Endothelial cell of umbilical vein (primary cell): ENCODE measurements around the gene FIGNL2. TPM values are rescaled to one million over a fixed set of nuclear protein-coding genes. Genes with fewer than 3 reads are reported as not detected.

Experiments
- BruUV-seq: library from RNA; stranded (reverse); fragments of 400-500 nt; replicated peaks from 2 replicates; lab custom pipeline; 2021; lab: Mats Ljungman, UMichigan
- CTCF ChIA-PET: fragments of 300-600, 350-600 bp; sonication (Branson Sonifier 250); formaldehyde crosslinking; loops from one replicate; lab custom pipeline; 2021; ENCODE audit warnings: antibody characterized with exemption, inconsistent platforms; lab: Charles Lee
- POLR2A ChIA-PET: fragments of 300-600, 350-600 bp; sonication (Branson Sonifier 250); formaldehyde crosslinking; loops from one replicate; lab custom pipeline; 2021; ENCODE audit warnings: antibody characterized with exemption, inconsistent platforms; lab: Charles Lee
- DNase-seq: peaks from one replicate; pipeline ENCODE4 v3.0.0-alpha.2; 2011; ENCODE audit warnings: low read depth, low spot score
- FAIRE-seq: peaks from 2 replicates; lab custom pipeline; 2011; peaks lifted over from hg19 to GRCh38; lab: Jason Lieb, UNC
- H2AFZ ChIP-seq: 2 replicates; pipeline ENCODE4 v1.6.0; 2012; ENCODE audit warnings: low read depth, low read length, control low read depth, inconsistent platforms
- H3K27ac ChIP-seq: 2 replicates; pipeline ENCODE4 v1.5.1; 2011; ENCODE audit warnings: low read depth, mild to moderate bottlenecking, control low read depth, low read length, moderate library complexity; ENCODE audit not compliant: insufficient read depth
- H3K27me3 ChIP-seq, 2 experiments: 2 replicates each; pipeline versions ENCODE4 v1.6.0 to v1.6.1; 2011; ENCODE audit warnings: low read length in 2 of 2, mixed read lengths in 1 of 2; ENCODE audit not compliant: control insufficient read depth in 2 of 2, insufficient read depth in 2 of 2
- H3K36me3 ChIP-seq, 2 experiments: 2 replicates in 1 of 2; 3 replicates in 1 of 2; pipeline ENCODE4 v1.5.1; 2011; ENCODE audit warnings: low read length in 2 of 2, mild to moderate bottlenecking in 1 of 2, moderate library complexity in 1 of 2; ENCODE audit not compliant: control insufficient read depth in 2 of 2, insufficient read depth in 2 of 2; ENCODE audit errors: extremely low read depth in 1 of 2
- H3K4me1 ChIP-seq: 3 replicates; pipeline ENCODE4 v1.5.1; 2011; ENCODE audit warnings: mild to moderate bottlenecking, low read length; ENCODE audit not compliant: control insufficient read depth, insufficient read depth; ENCODE audit errors: extremely low read depth
- H3K4me2 ChIP-seq: 2 replicates; pipeline ENCODE4 v1.6.1; 2011; ENCODE audit warnings: low read length, control low read depth, mixed read lengths; ENCODE audit not compliant: insufficient read depth
- H3K4me3 ChIP-seq, 3 experiments: fragments of 200-600 bp in 1 of 3; sonication (generic), shearing (Covaris generic) in 1 of 3; replicated peaks in 1 of 3; 2 replicates each; pipeline ENCODE4 v1.5.1; 2011 to 2016; ENCODE audit warnings: control low read depth in 3 of 3, low read length in 3 of 3, mild to moderate bottlenecking in 2 of 3, inconsistent platforms in 1 of 3, low read depth in 1 of 3, moderate library complexity in 1 of 3; ENCODE audit not compliant: insufficient read depth in 1 of 3
- H3K79me2 ChIP-seq: 2 replicates; pipeline ENCODE4 v1.6.0; 2012; ENCODE audit warnings: low read length, inconsistent platforms; ENCODE audit not compliant: control insufficient read depth, insufficient read depth
- H3K9ac ChIP-seq: replicated peaks from 2 replicates; pipeline ENCODE3; 2011; ENCODE audit warnings: low read length, control low read depth; ENCODE audit not compliant: insufficient read depth; ENCODE audit errors: extremely low read depth
- H3K9me1 ChIP-seq: replicated peaks from 3 replicates; pipeline ENCODE4 v1.6.0; 2011; ENCODE audit warnings: mild to moderate bottlenecking, low read length; ENCODE audit not compliant: control insufficient read depth, insufficient read depth; ENCODE audit errors: extremely low read depth
- H3K9me3 ChIP-seq: replicated peaks from 2 replicates; pipeline ENCODE4 v1.5.1; 2012; ENCODE audit warnings: low read length, inconsistent platforms; ENCODE audit not compliant: control insufficient read depth, insufficient read depth
- H4K20me1 ChIP-seq: replicated peaks from 2 replicates; pipeline ENCODE3; 2011; ENCODE audit warnings: mild to moderate bottlenecking, low read length; ENCODE audit not compliant: control insufficient read depth, insufficient read depth; ENCODE audit errors: extremely low read depth
- CTCF ChIP-seq, 2 donors: IDR thresholded peaks; 1 replicate in 1 of 2; 2 replicates in 1 of 2; pipeline ENCODE4 v1.5.1; 2011; ENCODE audit warnings: low read length in 2 of 2, mild to moderate bottlenecking in 2 of 2, moderate library complexity in 2 of 2, control low read depth in 1 of 2, inconsistent platforms in 1 of 2, low read depth in 1 of 2; ENCODE audit not compliant: insufficient read depth in 1 of 2; ENCODE audit errors: extremely low read depth in 1 of 2
- EZH2 ChIP-seq: IDR thresholded peaks from 2 replicates; pipeline ENCODE4 v1.6.1; 2012; ENCODE audit warnings: borderline replicate concordance, low read depth, mild to moderate bottlenecking, moderate library complexity, low read length, inconsistent platforms; ENCODE audit not compliant: severe bottlenecking
- FOS ChIP-seq: IDR thresholded peaks from 2 replicates; pipeline ENCODE4 v1.6.1; 2011; ENCODE audit warnings: mild to moderate bottlenecking, low read length, moderate library complexity, borderline replicate concordance; ENCODE audit not compliant: insufficient read depth
- GATA2 ChIP-seq: IDR thresholded peaks from 2 replicates; pipeline ENCODE4 v1.7.0; 2011; ENCODE audit warnings: low read depth, mild to moderate bottlenecking, moderate library complexity, mixed read lengths, low read length; ENCODE audit not compliant: insufficient read length, insufficient read depth
- JUN ChIP-seq: IDR thresholded peaks from 2 replicates; pipeline ENCODE4 v1.6.1; 2011; ENCODE audit warnings: borderline replicate concordance, low read depth; ENCODE audit not compliant: insufficient read length, insufficient read depth
- MYC ChIP-seq: IDR thresholded peaks from one replicate; pipeline ENCODE4 v1.6.1; 2011; ENCODE audit warnings: mild to moderate bottlenecking, low read depth, low read length
- POLR2A ChIP-seq: IDR thresholded peaks from 2 replicates; pipeline ENCODE4 v1.6.1; 2012; ENCODE audit warnings: low read depth, mild to moderate bottlenecking, control low read depth, low read length
- POLR2AphosphoS5 ChIP-seq: IDR thresholded peaks from 2 replicates; pipeline ENCODE4 v1.6.1; 2012; ENCODE audit warnings: low read depth, mild to moderate bottlenecking, control low read depth, low read length, moderate library complexity; ENCODE audit not compliant: insufficient read depth
- dilution Hi-C: fragments of 300-500 bp; cut with MboI; formaldehyde crosslinking; loops from one replicate; pipeline ENCODE4 v1.15.0; 2019; ENCODE audit warnings: low sequenced_read_pairs; ENCODE audit not compliant: extremely low pct_ligation_motif_present
- intact Hi-C: fragments of 100-400 bp; cut with micrococcal nuclease; formaldehyde crosslinking; loops from one replicate; pipeline ENCODE4 v1.10.0; 2022
- polyA plus RNA-seq, 4 experiments: library from polyadenylated mRNA; depleted of rRNA in 3 of 4; stranded (reverse) in 3 of 4; unstranded in 1 of 4; fragments of >200 nt; gene quantifications; 2 replicates each; pipeline versions ENCODE4 v1.2.1 to v1.2.3, GENCODE V29; 2011 to 2012; ENCODE audit warnings: missing spikeins in 1 of 4
- total RNA-seq: library from RNA; stranded (reverse); gene quantifications from 2 replicates; pipeline ENCODE4 v1.2.3, GENCODE V29; 2021
- TF ChIP-seq, protein P1 (sequence below): IDR thresholded peaks from 2 replicates; pipeline ENCODE4 v1.6.1; 2011; ENCODE audit not compliant: insufficient read depth, insufficient read length

FIGNL2 gene
- total and polyA plus RNA-seq, 2 donors (not counting 3 experiments of a cell fraction or from before 2014, with no cell fraction given) = 1.4 to 2.4 TPM

DNA sequence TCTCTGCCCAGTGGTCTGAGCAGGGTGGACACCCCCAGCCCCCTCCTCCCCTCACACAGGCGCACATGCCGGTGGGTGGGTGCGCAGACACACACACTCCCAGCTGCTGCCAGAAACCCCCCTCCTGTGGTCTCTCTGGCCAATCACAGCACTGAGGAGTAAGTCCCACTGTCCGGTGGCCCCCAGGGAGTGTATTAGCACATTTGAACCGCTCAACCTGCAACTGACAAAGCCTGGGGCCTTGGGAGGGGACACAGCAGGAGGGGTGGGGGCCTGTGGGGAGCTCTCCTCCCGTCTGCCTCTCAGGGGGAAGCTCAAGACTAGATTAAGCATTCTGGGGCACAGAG lies 11.7 kb downstream of the FIGNL2 start:
- ChIA-PET POLR2A (no interaction called here), CTCF (interaction anchor here (2.6 to 4.2 kb wide), 2 partner anchors 13 to 38 kb away, joined by 15 to 23 read pairs; no protein-coding TSS in a partner anchor)
- peaks cover 10% of the 10 kb centered on the region for H3K4me1 ChIP-seq
- no TSS peak for BruUV-seq
- no peak overlapping the region for H2AFZ ChIP-seq
- intact Hi-C loops = no loop called here
- peaks cover 3 to 14% of the 10 kb centered on the region in 2 experiments for H3K27me3 ChIP-seq
- H3K4me2 ChIP-seq = no peak overlapping the region
- no peaks in the 10 kb centered on the region for H4K20me1 ChIP-seq
- no peaks in the 10 kb centered on the region for H3K9me3 ChIP-seq
- dilution Hi-C loops = no loop called here
- H3K36me3 ChIP-seq = no peaks in the 10 kb centered on the region
- DNase-seq (no peak), FAIRE-seq (no peak)
- H3K27ac ChIP-seq = no peak overlapping the region
- H3K9ac ChIP-seq = no peak overlapping the region
- no peak overlapping the region for H3K4me3 ChIP-seq
- TF ChIP-seq EZH2 (no peak), JUN (no peak), CTCF (IDR thresholded peaks at IDR 0.05; ENCODE audit: extremely low read depth in 1 of 2, insufficient read depth in 1 of 2, low read depth in 1 of 2, low read length in 2 of 2) (no peak), POLR2A (no peak), GATA2 (no peak), POLR2AphosphoS5 (no peak), MYC (no peak), FOS (no peak)
- TF ChIP-seq, protein P1, sequence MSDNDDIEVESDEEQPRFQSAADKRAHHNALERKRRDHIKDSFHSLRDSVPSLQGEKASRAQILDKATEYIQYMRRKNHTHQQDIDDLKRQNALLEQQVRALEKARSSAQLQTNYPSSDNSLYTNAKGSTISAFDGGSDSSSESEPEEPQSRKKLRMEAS = no peak
- no peaks in the 10 kb centered on the region for H3K9me1 ChIP-seq
- no peaks in the 10 kb centered on the region for H3K79me2 ChIP-seq
